ENCODE measurements around the gene MEFV. TPM values are rescaled to one million over a fixed set of nuclear protein-coding genes. Genes with fewer than 3 reads are reported as not detected.
A peak's percentile ranks its signal among the peaks of the same experiment; 100 is the strongest.

MEFV gene
- total RNA-seq, 1 donor from 2014 or later = not detected

GRCh38 chr16:3241761-3242160 is 14.7 kb downstream of the MEFV start:
- TF ChIP-seq CTCF (IDR thresholded peaks at IDR 0.05; ENCODE audit: unreplicated experiment) = no peak
- Mint-ChIP-seq H3K27ac (ENCODE audit: unreplicated experiment) (no peak overlapping the region), H3K4me1 (ENCODE audit: unreplicated experiment) (no peaks in the 10 kb centered on the region), H3K9me3 (ENCODE audit: unreplicated experiment) (peaks cover 21% of the 10 kb centered on the region), H3K36me3 (ENCODE audit: low read depth, unreplicated experiment) (peaks cover 11% of the 10 kb centered on the region), H3K4me3 (ENCODE audit: unreplicated experiment) (no peak overlapping the region), H3K27me3 (ENCODE audit: unreplicated experiment) (peaks cover 3% of the 10 kb centered on the region)
- DNase-seq (ENCODE audit: low spot score) = no peak

GRCh38 chr16:3235856-3236669 is 20.4 kb downstream of the MEFV start:
- no peak for TF ChIP-seq CTCF (IDR thresholded peaks at IDR 0.05; ENCODE audit: unreplicated experiment)
- Mint-ChIP-seq H3K27me3 (ENCODE audit: unreplicated experiment) (peaks cover 3% of the 10 kb centered on the region), H3K9me3 (ENCODE audit: unreplicated experiment) (peaks cover 2% of the 10 kb centered on the region), H3K4me1 (ENCODE audit: unreplicated experiment) (peaks cover 7% of the 10 kb centered on the region), H3K27ac (ENCODE audit: unreplicated experiment) (peak overlapping the region; percentile 79), H3K36me3 (ENCODE audit: low read depth, unreplicated experiment) (peaks cover 32% of the 10 kb centered on the region), H3K4me3 (ENCODE audit: unreplicated experiment) (peak overlapping the region; percentile 86)
- DNase-seq (ENCODE audit: low spot score) = peak; percentile 8

- peaks cover 7% of the 10 kb centered on the region for H3K4me1 Mint-ChIP-seq (ENCODE audit: unreplicated experiment)
- peak within 1 kb of the TSS; percentile 96 for H3K4me3 Mint-ChIP-seq (ENCODE audit: unreplicated experiment)
- peaks cover 40% of the 10 kb centered on the region for H3K36me3 Mint-ChIP-seq (ENCODE audit: low read depth, unreplicated experiment)
- peaks cover 3% of the 10 kb centered on the region for H3K27me3 Mint-ChIP-seq (ENCODE audit: unreplicated experiment)
- peak within 1 kb of the TSS; percentile 97 for H3K27ac Mint-ChIP-seq (ENCODE audit: unreplicated experiment)
- H3K9me3 Mint-ChIP-seq (ENCODE audit: unreplicated experiment) = peaks cover 8% of the 10 kb centered on the region
- TF ChIP-seq CTCF (IDR thresholded peaks at IDR 0.05; ENCODE audit: unreplicated experiment) = no peak
- DNase-seq (ENCODE audit: low spot score) = peak; percentile 84
These were observed 21.4 kb downstream of the MEFV start, which contains the start of gene ZNF200 for GRCh38 chr16:3234857-3235561. Gene ZNF200, minus strand, starts transcription at chr16:3235158. Its CDS starts 1,403 bp downstream, at chr16:3233755.

GRCh38 chr16:3234543-3234856 is 21.9 kb downstream of the MEFV start:
- peaks cover 3% of the 10 kb centered on the region for H3K27me3 Mint-ChIP-seq (ENCODE audit: unreplicated experiment)
- H3K4me3 Mint-ChIP-seq (ENCODE audit: unreplicated experiment) = peak overlapping the region; percentile 96
- H3K27ac Mint-ChIP-seq (ENCODE audit: unreplicated experiment) = peak overlapping the region; percentile 80
- H3K9me3 Mint-ChIP-seq (ENCODE audit: unreplicated experiment) = peaks cover 8% of the 10 kb centered on the region
- peaks cover 42% of the 10 kb centered on the region for H3K36me3 Mint-ChIP-seq (ENCODE audit: low read depth, unreplicated experiment)
- peaks cover 7% of the 10 kb centered on the region for H3K4me1 Mint-ChIP-seq (ENCODE audit: unreplicated experiment)
- no peak for DNase-seq (ENCODE audit: low spot score)
- no peak for TF ChIP-seq CTCF (IDR thresholded peaks at IDR 0.05; ENCODE audit: unreplicated experiment)
